ENCODE results near the gene ERAL1. TPM values are rescaled to one million over a fixed set of nuclear protein-coding genes. Genes with fewer than 3 reads are reported as not detected.
"Not testable (repeated sequence)": the region's sequence is repeated elsewhere in the genome, so short reads cannot be mapped to it uniquely, and the experiment has no call there.

Gene ERAL1
- total and polyA plus RNA-seq, 5 experiments from 2014 or later = 25.3 to 54.9 (median 32.7) TPM

DNA sequence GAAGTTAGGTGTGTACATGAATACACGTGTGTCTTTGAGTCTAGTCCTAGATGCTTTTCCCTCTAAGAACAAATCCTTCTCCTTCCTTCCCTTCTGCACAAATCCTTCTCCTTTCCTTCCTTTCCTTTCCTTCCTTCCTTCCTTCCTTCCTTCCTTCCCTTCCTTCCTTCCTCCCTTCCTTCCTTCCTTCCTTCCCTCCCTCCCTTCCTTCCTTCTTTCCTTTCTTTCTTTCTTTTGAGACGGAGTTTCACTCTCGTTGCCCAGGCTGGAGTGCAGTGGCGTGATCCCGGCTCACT, 48.7 kb downstream of the ERAL1 start:
- Mint-ChIP-seq H3K4me1 (peaks cover 20 to 38% (median 35%) of the 10 kb centered on the region in 4 donors), H3K27ac (peak overlapping the region; percentile 74 to 95 (median 85)), H3K36me3 (peaks cover 0 to 32% (median 0%) of the 10 kb centered on the region in 3 donors), H3K4me3 (peak overlapping the region in 9 of 10 donors; percentile 56 to 90 (median 75))
- POLR2A ChIA-PET = interaction anchor here (1.2 to 3.1 kb wide), 3 partner anchors 10 to 140 kb away, joined by 3 to 27 read pairs (median 24); no protein-coding TSS in a partner anchor
- not testable (repeated sequence) for ATAC-seq, H3K9me3 Mint-ChIP-seq, H3K27me3 Mint-ChIP-seq, DNase-seq

- Mint-ChIP-seq H3K27ac (peak overlapping the region in 8 of 10 donors; percentile 6 to 90 (median 72)), H3K27me3 (no peaks in the 10 kb centered on the region), H3K36me3 (peaks cover 0 to 43% (median 2%) of the 10 kb centered on the region in 3 donors), H3K4me1 (peaks cover 17 to 27% (median 26%) of the 10 kb centered on the region in 4 donors), H3K4me3 (peak overlapping the region in 1 of 10 donors; percentile 28), H3K9me3 (no peaks in the 10 kb centered on the region)
- POLR2A ChIA-PET = interaction anchor here (0.6 kb wide), 1 partner anchor 62 kb away, joined by 4 read pairs; no protein-coding TSS in a partner anchor
- DNase-seq (no peak), ATAC-seq (no peak)
Measured at GRCh38 chr17:28904800-28905199, 50.0 kb downstream of the ERAL1 start.

- Mint-ChIP-seq H3K4me1 (peaks cover 10 to 19% (median 17%) of the 10 kb centered on the region in 4 donors), H3K9me3 (no peaks in the 10 kb centered on the region), H3K36me3 (peaks cover 0 to 58% (median 5%) of the 10 kb centered on the region in 3 donors), H3K4me3 (peak overlapping the region in 1 of 10 donors; percentile 29), H3K27me3 (no peaks in the 10 kb centered on the region), H3K27ac (peak overlapping the region in 5 of 10 donors; percentile 22 to 80 (median 51))
- ATAC-seq = no peak
- POLR2A ChIA-PET = interaction anchor here (0.7 kb wide), 1 partner anchor 10 kb away, joined by 3 read pairs; no protein-coding TSS in a partner anchor
- DNase-seq = peak in 1 of 10 donors; percentile 52
Measured at GRCh38 chr17:28906276-28906675, 51.5 kb downstream of the ERAL1 start.

GRCh38 chr17:28906706-28907438, 52.1 kb downstream of the ERAL1 start:
- Mint-ChIP-seq H3K36me3 (peaks cover 0 to 64% (median 5%) of the 10 kb centered on the region in 3 donors), H3K9me3 (no peaks in the 10 kb centered on the region), H3K27ac (peak overlapping the region in 8 of 10 donors; percentile 48 to 87 (median 62)), H3K4me3 (no peak overlapping the region), H3K27me3 (no peaks in the 10 kb centered on the region), H3K4me1 (peaks cover 7 to 14% (median 11%) of the 10 kb centered on the region in 4 donors)
- ATAC-seq (no peak), DNase-seq (peak in 1 of 10 donors; percentile 34)
- POLR2A ChIA-PET = interaction anchor here (0.7 to 1.1 kb wide), 3 partner anchors 9 to 14 kb away, joined by 3 to 4 read pairs (median 3); no protein-coding TSS in a partner anchor

DNA sequence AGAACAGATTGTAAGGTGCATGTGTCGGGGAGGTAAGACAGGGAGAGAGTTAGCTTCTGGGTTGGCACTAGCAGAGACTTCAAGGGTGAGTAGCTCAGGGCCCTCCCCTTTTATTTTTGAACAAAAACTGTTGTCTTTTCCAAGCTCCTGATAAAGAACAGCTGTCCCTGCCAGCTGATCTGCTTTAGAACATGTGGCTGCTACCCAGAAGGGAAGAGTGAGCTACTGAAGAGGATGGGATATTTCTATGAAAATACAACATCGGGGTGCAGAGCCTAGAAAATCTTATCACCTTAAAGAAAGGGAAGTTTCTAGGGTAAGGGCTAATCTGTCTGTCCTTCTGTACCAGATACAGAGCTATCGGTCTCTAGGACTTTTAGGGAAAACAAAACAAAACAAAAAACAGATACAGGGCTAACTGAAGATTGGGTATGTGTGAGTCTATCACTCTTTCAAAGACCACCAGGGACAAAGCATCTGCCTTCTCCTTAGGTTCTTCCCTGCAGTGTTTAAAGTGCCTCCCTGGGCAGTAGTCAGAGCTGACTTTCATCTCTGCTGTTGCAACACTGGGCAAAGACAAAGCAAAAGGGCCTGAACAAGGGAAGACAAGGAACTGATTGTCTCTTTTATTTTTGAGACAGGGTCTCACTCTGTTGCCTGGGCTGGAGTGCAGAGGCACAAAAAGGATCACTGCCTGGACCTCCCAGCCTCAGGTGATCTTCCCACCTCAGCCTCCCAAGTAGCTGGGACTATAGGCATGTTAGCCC, 53.1 kb downstream of the ERAL1 start:
- Mint-ChIP-seq H3K36me3 (peaks cover 0 to 74% (median 7%) of the 10 kb centered on the region in 3 donors), H3K9me3 (no peaks in the 10 kb centered on the region), H3K27ac (peak overlapping the region in 5 of 10 donors; percentile 47 to 87 (median 59)), H3K4me1 (peaks cover 3 to 9% (median 5%) of the 10 kb centered on the region in 4 donors), H3K27me3 (no peaks in the 10 kb centered on the region), H3K4me3 (no peak overlapping the region)
- POLR2A ChIA-PET = interaction anchor here (0.6 to 1.3 kb wide), 6 partner anchors 11 to 196 kb away, joined by 3 to 4 read pairs (median 3); partner anchors contain the start of genes PROCA1 and RPL23A
- no peak for DNase-seq
- ATAC-seq = no peak

DNA sequence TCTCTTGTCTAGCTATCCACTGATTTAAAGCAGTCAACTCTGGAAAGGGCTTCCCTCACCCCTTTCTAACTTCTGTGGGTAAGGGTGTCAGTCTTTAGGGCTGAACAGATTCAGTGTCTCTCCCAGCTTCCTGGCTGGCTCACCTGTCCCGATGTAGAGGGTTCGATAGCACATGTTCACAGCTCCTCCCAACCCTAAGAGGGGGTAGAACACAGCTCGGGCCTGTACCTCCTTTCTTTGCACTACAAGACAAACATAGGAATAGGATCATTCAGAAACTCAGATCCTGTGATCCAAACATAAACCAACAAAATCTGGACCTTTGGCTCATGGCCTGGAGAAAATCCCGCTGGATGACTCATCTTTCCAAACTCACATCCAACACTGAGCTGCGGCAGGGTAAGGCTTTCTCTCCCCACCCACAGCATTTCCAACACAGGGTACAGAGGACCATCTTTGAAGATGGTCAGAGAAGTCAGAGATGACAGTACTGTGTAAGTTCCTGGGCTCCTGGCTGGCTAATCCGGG, 53.9 kb downstream of the ERAL1 start:
- POLR2A ChIA-PET = interaction anchor here (1.0 to 3.0 kb wide), 3 partner anchors 44 to 189 kb away, joined by 3 to 9 read pairs (median 3); partner anchors contain the start of genes PHF12 and RPL23A
- no peaks in the 10 kb centered on the region for H3K27me3 Mint-ChIP-seq
- H3K4me3 Mint-ChIP-seq = no peak overlapping the region
- ATAC-seq (no peak), DNase-seq (no peak)
- peaks cover 0 to 4% (median 2%) of the 10 kb centered on the region in 4 donors for H3K4me1 Mint-ChIP-seq
- H3K36me3 Mint-ChIP-seq = peaks cover 0 to 82% (median 9%) of the 10 kb centered on the region in 3 donors
- H3K9me3 Mint-ChIP-seq = no peaks in the 10 kb centered on the region
- peak overlapping the region in 2 of 10 donors; percentile 56 to 77 for H3K27ac Mint-ChIP-seq

- H3K4me1 Mint-ChIP-seq = peaks cover 0 to 7% (median 3%) of the 10 kb centered on the region in 4 donors
- peak overlapping the region in 1 of 10 donors; percentile 62 for H3K27ac Mint-ChIP-seq
- peaks cover 5 to 91% (median 18%) of the 10 kb centered on the region in 3 donors for H3K36me3 Mint-ChIP-seq
- DNase-seq (peak in 1 of 10 donors; percentile 27), ATAC-seq (no peak)
- no peak overlapping the region for H3K4me3 Mint-ChIP-seq
- POLR2A ChIA-PET = interaction anchor here (3.0 kb wide), 1 partner anchor 42 kb away, joined by 9 read pairs; the partner anchor contains the start of gene PHF12
- H3K27me3 Mint-ChIP-seq = no peaks in the 10 kb centered on the region
- H3K9me3 Mint-ChIP-seq = no peaks in the 10 kb centered on the region
Measured at GRCh38 chr17:28910534-28910933, 55.7 kb downstream of the ERAL1 start.

Small RNA genes within 50 kb of the gene (microRNA-seq; reads per million reads assigned to microRNA genes)
- not detected for gene MIR451B (ENCODE audit: borderline microRNAs expressed)

Other genes starting within 250 kb of the ERAL1 start
- gene RSKR, start 240.8 kb upstream of the ERAL1 start, total RNA-seq = 10 to 100 TPM; 27.3 to 28.9 TPM
- under 1 TPM; 0.11 to 0.75 (median 0.24) TPM for gene RSKR, start 240.8 kb upstream of the ERAL1 start, polyA plus RNA-seq
- 100 to 1,000 TPM; 137 to 149 TPM for gene BLTP2, start 209.9 kb upstream of the ERAL1 start, total RNA-seq
- gene BLTP2, start 209.9 kb upstream of the ERAL1 start, polyA plus RNA-seq = 10 to 100 TPM; 36.0 to 51.7 (median 36.1) TPM
- 10 to 100 TPM; 38.4 to 40.0 TPM for gene SDF2, start 193.1 kb upstream of the ERAL1 start, total RNA-seq
- gene SDF2, start 193.1 kb upstream of the ERAL1 start, polyA plus RNA-seq = 10 to 100 TPM; 55.8 to 76.3 (median 59.0) TPM
- 100 to 1,000 TPM in 1 of 2 experiments, 10 to 100 TPM in 1; 88.1 to 105 TPM for gene SUPT6H, start 192.8 kb upstream of the ERAL1 start, total RNA-seq
- gene SUPT6H, start 192.8 kb upstream of the ERAL1 start, polyA plus RNA-seq = 10 to 100 TPM in 1 of 3 donors, 1 to 10 TPM in 2; 7.4 to 22.0 (median 10.0) TPM
- gene PROCA1, start 143.1 kb upstream of the ERAL1 start, total RNA-seq = 10 to 100 TPM; 16.7 to 17.3 TPM
- 1 to 10 TPM in 1 of 3 donors, under 1 TPM in 2; 0.16 to 2.0 (median 0.20) TPM for gene PROCA1, start 143.1 kb upstream of the ERAL1 start, polyA plus RNA-seq
- gene RAB34, start 137.1 kb upstream of the ERAL1 start, total RNA-seq = 1 to 10 TPM; 5.0 to 5.7 TPM
- 10 to 100 TPM in 1 of 3 donors, 1 to 10 TPM in 2; 3.3 to 10.2 (median 7.7) TPM for gene RAB34, start 137.1 kb upstream of the ERAL1 start, polyA plus RNA-seq
- 1,000 to 10,000 TPM; 3,189 to 3,253 TPM for gene RPL23A, start 135.0 kb upstream of the ERAL1 start, total RNA-seq
- 1,000 to 10,000 TPM; 6,432 to 6,679 (median 6,593) TPM for gene RPL23A, start 135.0 kb upstream of the ERAL1 start, polyA plus RNA-seq
- gene TLCD1, start 128.8 kb upstream of the ERAL1 start, total RNA-seq = under 1 TPM in 1 of 2 experiments, not detected in 1; 0.88 TPM
- gene TLCD1, start 128.8 kb upstream of the ERAL1 start, polyA plus RNA-seq = under 1 TPM in 1 of 3 donors, not detected in 2; 0.22 TPM
- 10 to 100 TPM; 12.8 to 15.1 TPM for gene NEK8, start 126.2 kb upstream of the ERAL1 start, total RNA-seq
- gene NEK8, start 126.2 kb upstream of the ERAL1 start, polyA plus RNA-seq = 1 to 10 TPM; 3.2 to 4.0 (median 3.4) TPM
- gene TRAF4, start 111.0 kb upstream of the ERAL1 start, total RNA-seq = 10 to 100 TPM; 32.3 to 36.2 TPM
- gene TRAF4, start 111.0 kb upstream of the ERAL1 start, polyA plus RNA-seq = 1 to 10 TPM in 2 of 3 donors, under 1 TPM in 1; 0.99 to 1.3 (median 1.0) TPM
- 10 to 100 TPM; 16.9 to 23.1 TPM for gene FAM222B, start 12.2 kb upstream of the ERAL1 start, total RNA-seq
- 10 to 100 TPM in 1 of 3 donors, 1 to 10 TPM in 2; 7.5 to 20.0 (median 9.2) TPM for gene FAM222B, start 12.2 kb upstream of the ERAL1 start, polyA plus RNA-seq
- 100 to 1,000 TPM; 206 to 213 TPM for gene FLOT2, start 42.7 kb downstream of the ERAL1 start, total RNA-seq
- 100 to 1,000 TPM; 230 to 253 (median 237) TPM for gene FLOT2, start 42.7 kb downstream of the ERAL1 start, polyA plus RNA-seq
- 10 to 100 TPM; 46.1 to 47.3 TPM for gene DHRS13, start 48.1 kb downstream of the ERAL1 start, total RNA-seq
- 10 to 100 TPM; 17.1 to 22.8 (median 19.4) TPM for gene DHRS13, start 48.1 kb downstream of the ERAL1 start, polyA plus RNA-seq
- gene PHF12, start 96.5 kb downstream of the ERAL1 start, total RNA-seq = 100 to 1,000 TPM; 117 to 124 TPM
- gene PHF12, start 96.5 kb downstream of the ERAL1 start, polyA plus RNA-seq = 10 to 100 TPM in 1 of 3 donors, 1 to 10 TPM in 2; 5.2 to 12.0 (median 6.2) TPM
- not detected for gene SEZ6, start 151.0 kb downstream of the ERAL1 start, total RNA-seq
- gene SEZ6, start 151.0 kb downstream of the ERAL1 start, polyA plus RNA-seq = 1 to 10 TPM in 1 of 3 donors, under 1 TPM in 2; 0.40 to 1.5 (median 0.85) TPM
- 1 to 10 TPM; 7.3 to 8.7 TPM for gene PIPOX, start 188.1 kb downstream of the ERAL1 start, total RNA-seq
- 1 to 10 TPM; 1.2 to 1.5 (median 1.3) TPM for gene PIPOX, start 188.1 kb downstream of the ERAL1 start, polyA plus RNA-seq